Left ventricle myocardium inferior (tissue), 1 donor: ENCODE data around the gene LRMDA. TPM values are rescaled to one million over a fixed set of nuclear protein-coding genes. Genes with fewer than 3 reads are reported as not detected.

ENCODE experiments used
- DNase-seq: peaks from one replicate; pipeline ENCODE4 v3.0.0-alpha.2; 2020
- H3K27ac ChIP-seq: fragments of 200-600 bp; replicated peaks from 2 replicates; pipeline ENCODE4 v1.8.0; 2021
- H3K27me3 ChIP-seq: fragments of 200-600 bp; 2 replicates; pipeline ENCODE4 v1.8.0; 2021; ENCODE audit warnings: low read depth
- H3K36me3 ChIP-seq: fragments of 200-600 bp; 2 replicates; pipeline ENCODE4 v1.8.0; 2021
- H3K4me1 ChIP-seq: fragments of 200-600 bp; 2 replicates; pipeline ENCODE4 v1.8.0; 2021
- H3K4me3 ChIP-seq: fragments of 200-600 bp; 2 replicates; pipeline ENCODE4 v1.8.0; 2021; ENCODE audit warnings: mild to moderate bottlenecking, moderate library complexity
- H3K9me3 ChIP-seq: fragments of 200-600 bp; replicated peaks from 2 replicates; pipeline ENCODE4 v1.8.0; 2021
- intact Hi-C: fragments of 100-400 bp; cut with micrococcal nuclease; formaldehyde crosslinking; loops from one replicate; pipeline ENCODE4 v1.11.0; 2022
- total RNA-seq: library from RNA; stranded (reverse); fragmentation: NEBNext Ultra II Directional; extraction: Animal tissue kit (Norgen Biotek cat#: 25700); gene quantifications from one replicate; pipeline ENCODE4 v1.2.1, GENCODE V29; 2021
- TF ChIP-seq, protein P1 (sequence below): fragments of 200-600 bp; IDR thresholded peaks from 2 replicates; pipeline ENCODE4 v1.8.0; 2021; ENCODE audit warnings: antibody characterized with exemption, mild to moderate bottlenecking, borderline replicate concordance
- donor health status: DM: no; HTN: yes; CAD: no; lungs with severe emphysema.

The LRMDA gene
- total RNA-seq, 1 donor from 2014 or later = 18.7 TPM

- no peak for DNase-seq
- intact Hi-C loops = no loop called here
- Histone ChIP-seq H3K4me3 (no peak overlapping the region), H3K27me3 (no peaks in the 10 kb centered on the region), H3K27ac (no peak overlapping the region), H3K9me3 (no peaks in the 10 kb centered on the region), H3K36me3 (no peaks in the 10 kb centered on the region), H3K4me1 (peaks cover 24% of the 10 kb centered on the region)
- TF ChIP-seq, protein P1, sequence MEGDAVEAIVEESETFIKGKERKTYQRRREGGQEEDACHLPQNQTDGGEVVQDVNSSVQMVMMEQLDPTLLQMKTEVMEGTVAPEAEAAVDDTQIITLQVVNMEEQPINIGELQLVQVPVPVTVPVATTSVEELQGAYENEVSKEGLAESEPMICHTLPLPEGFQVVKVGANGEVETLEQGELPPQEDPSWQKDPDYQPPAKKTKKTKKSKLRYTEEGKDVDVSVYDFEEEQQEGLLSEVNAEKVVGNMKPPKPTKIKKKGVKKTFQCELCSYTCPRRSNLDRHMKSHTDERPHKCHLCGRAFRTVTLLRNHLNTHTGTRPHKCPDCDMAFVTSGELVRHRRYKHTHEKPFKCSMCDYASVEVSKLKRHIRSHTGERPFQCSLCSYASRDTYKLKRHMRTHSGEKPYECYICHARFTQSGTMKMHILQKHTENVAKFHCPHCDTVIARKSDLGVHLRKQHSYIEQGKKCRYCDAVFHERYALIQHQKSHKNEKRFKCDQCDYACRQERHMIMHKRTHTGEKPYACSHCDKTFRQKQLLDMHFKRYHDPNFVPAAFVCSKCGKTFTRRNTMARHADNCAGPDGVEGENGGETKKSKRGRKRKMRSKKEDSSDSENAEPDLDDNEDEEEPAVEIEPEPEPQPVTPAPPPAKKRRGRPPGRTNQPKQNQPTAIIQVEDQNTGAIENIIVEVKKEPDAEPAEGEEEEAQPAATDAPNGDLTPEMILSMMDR = no peak
Measured at GRCh38 chr10:75474106-75474505, 42.7 kb downstream of the LRMDA start.

DNA sequence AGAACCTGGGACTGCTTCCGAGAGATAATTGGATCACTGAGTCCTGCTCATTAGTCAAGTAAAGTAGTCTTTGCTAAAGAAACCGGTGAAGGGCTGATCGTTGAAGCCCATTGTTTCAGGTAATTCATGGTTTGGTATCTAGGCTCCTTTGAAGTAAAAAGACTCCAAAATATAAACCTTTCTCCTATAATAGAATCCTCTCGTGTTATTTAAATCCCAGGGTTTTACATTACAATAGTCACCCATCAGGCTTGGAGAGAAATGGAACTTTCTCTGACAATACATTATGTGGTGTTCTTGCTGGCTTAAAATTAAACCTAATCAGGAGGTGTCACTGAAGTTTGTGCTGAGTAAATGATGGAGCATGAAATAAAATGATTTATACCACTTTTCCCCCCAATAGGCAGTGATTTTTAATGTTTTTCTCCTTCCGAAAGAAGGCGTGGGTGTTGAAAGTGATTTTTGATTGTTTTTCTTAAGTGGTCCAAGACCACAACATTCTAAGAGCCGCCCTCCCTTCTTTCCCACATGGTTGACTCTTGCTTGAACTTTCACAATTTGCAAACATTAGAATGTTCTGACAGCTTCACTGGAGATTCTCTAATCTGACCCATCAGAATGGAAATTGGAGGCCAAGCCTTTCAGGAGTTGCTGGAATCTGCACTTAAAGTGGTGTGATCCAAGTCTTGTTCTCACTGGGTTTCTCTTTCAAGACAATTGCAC, 44.2 kb downstream of the LRMDA start:
- Histone ChIP-seq H3K36me3 (no peaks in the 10 kb centered on the region), H3K27me3 (no peaks in the 10 kb centered on the region), H3K4me3 (no peak overlapping the region), H3K27ac (no peak overlapping the region), H3K9me3 (no peaks in the 10 kb centered on the region), H3K4me1 (peaks cover 11% of the 10 kb centered on the region)
- intact Hi-C loops = no loop called here
- DNase-seq = no peak
- TF ChIP-seq, protein P1 = no peak

GRCh38 chr10:75476569-75476968, 45.1 kb downstream of the LRMDA start:
- Histone ChIP-seq H3K27me3 (no peaks in the 10 kb centered on the region), H3K4me1 (peaks cover 5% of the 10 kb centered on the region), H3K4me3 (no peak overlapping the region), H3K36me3 (no peaks in the 10 kb centered on the region), H3K9me3 (no peaks in the 10 kb centered on the region), H3K27ac (no peak overlapping the region)
- intact Hi-C loops = no loop called here
- TF ChIP-seq, protein P1 = no peak
- no peak for DNase-seq

GRCh38 chr10:75476985-75477384, 45.6 kb downstream of the LRMDA start:
- Histone ChIP-seq H3K36me3 (no peaks in the 10 kb centered on the region), H3K27ac (no peak overlapping the region), H3K4me3 (no peak overlapping the region), H3K4me1 (peaks cover 5% of the 10 kb centered on the region), H3K9me3 (no peaks in the 10 kb centered on the region), H3K27me3 (no peaks in the 10 kb centered on the region)
- intact Hi-C loops = no loop called here
- no peak for DNase-seq
- TF ChIP-seq, protein P1 = no peak

- intact Hi-C loops = no loop called here
- TF ChIP-seq, protein P1 = no peak
- Histone ChIP-seq H3K4me1 (peaks cover 2% of the 10 kb centered on the region), H3K36me3 (no peaks in the 10 kb centered on the region), H3K4me3 (no peak overlapping the region), H3K27me3 (no peaks in the 10 kb centered on the region), H3K9me3 (no peaks in the 10 kb centered on the region), H3K27ac (no peak overlapping the region)
- no peak for DNase-seq
Measured at GRCh38 chr10:75477680-75478079, 46.3 kb downstream of the LRMDA start.
